Chondrocyte (in vitro differentiated cells): ENCODE data around the gene KLHL40. TPM values are rescaled to one million over a fixed set of nuclear protein-coding genes. Genes with fewer than 3 reads are reported as not detected.
A peak's percentile ranks its signal among the peaks of the same experiment; 100 is the strongest.

Experiments
- DNase-seq: peaks from one replicate; pipeline ENCODE4 v3.0.0; 2021; ENCODE audit warnings: mixed read lengths, low spot score
- H3K27ac Mint-ChIP-seq: one replicate; pipeline ENCODE4 v1.8.0; 2021; ENCODE audit warnings: mild to moderate bottlenecking, moderate library complexity, mixed read lengths; ENCODE audit not compliant: unreplicated experiment
- H3K27me3 Mint-ChIP-seq: 2 replicates; pipeline ENCODE4 v1.8.0; 2021; ENCODE audit warnings: low read depth, mixed read lengths
- H3K36me3 Mint-ChIP-seq: 2 replicates; pipeline ENCODE4 v1.8.0; 2021; ENCODE audit warnings: low read depth, mixed read lengths
- H3K4me1 Mint-ChIP-seq: 2 replicates; pipeline ENCODE4 v1.8.0; 2021; ENCODE audit warnings: low read depth, mild to moderate bottlenecking, mixed read lengths
- H3K4me3 Mint-ChIP-seq: one replicate; pipeline ENCODE4 v1.8.0; 2021; ENCODE audit warnings: mild to moderate bottlenecking, moderate library complexity, mixed read lengths; ENCODE audit not compliant: unreplicated experiment
- H3K9me3 Mint-ChIP-seq: 2 replicates; pipeline ENCODE4 v1.8.0; 2021; ENCODE audit warnings: low read depth, mixed read lengths
- long read RNA-seq: library from polyadenylated mRNA; stranded (forward); transcript quantifications from one replicate; pipeline ENCODE4 v2.0.0, GENCODE V29; 2021
- total RNA-seq: library from RNA; stranded (reverse); gene quantifications from 3 replicates; pipeline ENCODE4 v1.2.1, GENCODE V29; 2021
- TF ChIP-seq, protein P1 (sequence below): fragments of 200-600 bp; sonication (generic); IDR thresholded peaks from 2 replicates; pipeline ENCODE4 v1.5.0; 2021; ENCODE audit warnings: antibody characterized with exemption, mild to moderate bottlenecking, moderate library complexity

Gene KLHL40, protein sequence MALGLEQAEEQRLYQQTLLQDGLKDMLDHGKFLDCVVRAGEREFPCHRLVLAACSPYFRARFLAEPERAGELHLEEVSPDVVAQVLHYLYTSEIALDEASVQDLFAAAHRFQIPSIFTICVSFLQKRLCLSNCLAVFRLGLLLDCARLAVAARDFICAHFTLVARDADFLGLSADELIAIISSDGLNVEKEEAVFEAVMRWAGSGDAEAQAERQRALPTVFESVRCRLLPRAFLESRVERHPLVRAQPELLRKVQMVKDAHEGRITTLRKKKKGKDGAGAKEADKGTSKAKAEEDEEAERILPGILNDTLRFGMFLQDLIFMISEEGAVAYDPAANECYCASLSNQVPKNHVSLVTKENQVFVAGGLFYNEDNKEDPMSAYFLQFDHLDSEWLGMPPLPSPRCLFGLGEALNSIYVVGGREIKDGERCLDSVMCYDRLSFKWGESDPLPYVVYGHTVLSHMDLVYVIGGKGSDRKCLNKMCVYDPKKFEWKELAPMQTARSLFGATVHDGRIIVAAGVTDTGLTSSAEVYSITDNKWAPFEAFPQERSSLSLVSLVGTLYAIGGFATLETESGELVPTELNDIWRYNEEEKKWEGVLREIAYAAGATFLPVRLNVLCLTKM
- not detected in 3 replicates for total RNA-seq
- long read RNA-seq, result 0 reads

DNA sequence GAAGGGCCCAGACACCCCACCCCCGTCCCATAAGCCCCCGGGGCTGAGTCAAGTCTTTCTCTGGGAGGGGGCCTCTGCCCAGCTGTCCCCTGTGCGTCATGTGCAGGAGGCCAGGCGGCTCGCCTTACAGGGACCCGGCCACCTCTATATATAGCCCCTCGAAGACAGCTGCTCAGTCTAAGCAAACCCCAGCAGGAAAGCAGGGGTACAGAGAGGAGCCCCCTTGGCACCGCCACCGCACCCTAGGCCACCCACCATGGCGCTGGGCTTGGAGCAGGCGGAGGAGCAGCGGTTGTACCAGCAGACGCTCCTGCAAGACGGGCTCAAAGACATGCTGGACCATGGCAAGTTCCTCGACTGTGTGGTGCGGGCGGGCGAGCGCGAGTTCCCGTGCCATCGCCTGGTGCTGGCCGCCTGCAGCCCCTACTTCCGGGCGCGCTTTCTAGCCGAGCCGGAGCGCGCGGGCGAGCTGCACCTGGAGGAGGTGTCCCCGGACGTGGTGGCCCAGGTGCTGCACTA lies at the start of gene KLHL40:
Gene KLHL40, plus strand, starts transcription at position 175 of the 519 bp plus-strand sequence. Its CDS starts 82 bp downstream, at position 257.
- Mint-ChIP-seq H3K27ac (peak within 1 kb of the TSS; percentile 41), H3K4me3 (no peak within 1 kb of the TSS), H3K4me1 (peaks cover 18% of the 10 kb centered on the region), H3K9me3 (no peaks in the 10 kb centered on the region), H3K36me3 (no peaks in the 10 kb centered on the region), H3K27me3 (peaks cover 18% of the 10 kb centered on the region)
- peak; percentile 95 for DNase-seq
- TF ChIP-seq, protein P1, sequence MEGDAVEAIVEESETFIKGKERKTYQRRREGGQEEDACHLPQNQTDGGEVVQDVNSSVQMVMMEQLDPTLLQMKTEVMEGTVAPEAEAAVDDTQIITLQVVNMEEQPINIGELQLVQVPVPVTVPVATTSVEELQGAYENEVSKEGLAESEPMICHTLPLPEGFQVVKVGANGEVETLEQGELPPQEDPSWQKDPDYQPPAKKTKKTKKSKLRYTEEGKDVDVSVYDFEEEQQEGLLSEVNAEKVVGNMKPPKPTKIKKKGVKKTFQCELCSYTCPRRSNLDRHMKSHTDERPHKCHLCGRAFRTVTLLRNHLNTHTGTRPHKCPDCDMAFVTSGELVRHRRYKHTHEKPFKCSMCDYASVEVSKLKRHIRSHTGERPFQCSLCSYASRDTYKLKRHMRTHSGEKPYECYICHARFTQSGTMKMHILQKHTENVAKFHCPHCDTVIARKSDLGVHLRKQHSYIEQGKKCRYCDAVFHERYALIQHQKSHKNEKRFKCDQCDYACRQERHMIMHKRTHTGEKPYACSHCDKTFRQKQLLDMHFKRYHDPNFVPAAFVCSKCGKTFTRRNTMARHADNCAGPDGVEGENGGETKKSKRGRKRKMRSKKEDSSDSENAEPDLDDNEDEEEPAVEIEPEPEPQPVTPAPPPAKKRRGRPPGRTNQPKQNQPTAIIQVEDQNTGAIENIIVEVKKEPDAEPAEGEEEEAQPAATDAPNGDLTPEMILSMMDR, result no peak

DNA sequence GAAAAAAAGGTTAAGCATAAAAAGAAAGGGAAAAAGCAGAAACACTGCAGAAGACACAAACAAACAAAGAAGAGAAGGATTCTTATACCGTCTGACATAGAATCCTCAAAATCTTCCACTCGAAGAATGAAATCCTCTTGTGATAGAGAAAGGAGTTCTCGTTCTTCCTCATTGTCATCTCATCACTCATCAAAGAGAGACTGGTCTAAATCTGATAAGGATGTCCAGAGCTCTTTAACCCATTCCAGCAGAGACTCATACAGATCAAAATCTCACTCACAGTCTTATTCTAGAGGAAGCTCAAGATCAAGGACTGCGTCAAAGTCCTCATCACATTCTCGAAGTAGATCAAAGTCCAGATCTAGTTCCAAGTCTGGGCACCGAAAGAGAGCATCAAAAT lies 48.3 kb upstream of the KLHL40 start:
- Mint-ChIP-seq H3K9me3 (no peaks in the 10 kb centered on the region), H3K36me3 (peaks cover 23% of the 10 kb centered on the region)

DNA sequence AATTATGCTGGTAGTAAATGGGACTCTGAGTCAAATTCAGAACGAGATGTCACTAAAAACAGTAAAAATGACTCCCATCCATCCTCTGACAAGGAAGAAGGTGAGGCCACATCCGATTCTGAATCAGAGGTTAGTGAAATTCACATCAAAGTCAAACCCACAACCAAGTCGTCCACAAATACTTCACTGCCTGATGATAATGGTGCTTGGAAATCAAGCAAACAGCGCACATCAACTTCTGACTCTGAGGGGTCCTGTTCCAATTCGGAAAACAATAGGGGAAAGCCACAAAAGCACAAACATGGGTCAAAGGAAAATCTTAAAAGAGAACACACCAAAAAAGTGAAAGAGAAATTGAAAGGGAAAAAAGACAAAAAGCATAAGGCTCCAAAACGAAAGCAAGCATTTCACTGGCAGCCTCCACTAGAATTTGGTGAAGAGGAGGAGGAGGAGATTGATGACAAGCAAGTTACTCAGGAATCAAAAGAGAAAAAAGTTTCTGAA lies 46.9 kb upstream of the KLHL40 start:
- no peak for DNase-seq
- TF ChIP-seq, protein P1, result no peak
- no peak overlapping the region for H3K27ac Mint-ChIP-seq

More for the DNA sequence above, 48.3 kb upstream of the KLHL40 start:
- no peak overlapping the region for H3K27ac Mint-ChIP-seq
- no peak for DNase-seq
- no peaks in the 10 kb centered on the region for H3K27me3 Mint-ChIP-seq
- TF ChIP-seq, protein P1, result no peak
- H3K4me3 Mint-ChIP-seq, result no peak overlapping the region
- H3K4me1 Mint-ChIP-seq, result no peaks in the 10 kb centered on the region

DNA sequence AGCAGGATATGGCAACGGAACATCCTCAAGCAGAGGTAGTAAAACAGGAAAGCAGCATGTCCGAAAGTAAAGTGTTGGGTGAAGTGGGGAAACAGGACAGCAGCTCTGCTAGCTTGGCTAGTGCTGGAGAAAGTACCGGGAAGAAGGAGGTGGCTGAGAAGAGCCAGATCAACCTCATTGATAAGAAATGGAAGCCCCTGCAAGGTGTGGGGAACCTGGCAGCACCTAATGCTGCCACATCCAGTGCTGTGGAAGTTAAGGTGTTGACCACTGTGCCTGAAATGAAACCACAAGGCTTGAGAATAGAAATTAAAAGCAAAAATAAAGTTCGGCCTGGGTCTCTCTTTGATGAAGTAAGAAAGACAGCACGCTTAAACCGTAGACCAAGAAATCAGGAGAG lies 46.1 kb upstream of the KLHL40 start:
- TF ChIP-seq, protein P1, result no peak
- Mint-ChIP-seq H3K27ac (no peak overlapping the region), H3K4me3 (no peak overlapping the region), H3K4me1 (no peaks in the 10 kb centered on the region), H3K9me3 (no peaks in the 10 kb centered on the region), H3K27me3 (no peaks in the 10 kb centered on the region), H3K36me3 (peaks cover 24% of the 10 kb centered on the region)
- DNase-seq, result no peak

More for the DNA sequence above, 46.9 kb upstream of the KLHL40 start:
- H3K4me1 Mint-ChIP-seq, result no peaks in the 10 kb centered on the region
- H3K36me3 Mint-ChIP-seq, result peaks cover 28% of the 10 kb centered on the region
- no peaks in the 10 kb centered on the region for H3K27me3 Mint-ChIP-seq
- H3K9me3 Mint-ChIP-seq, result no peaks in the 10 kb centered on the region
- no peak overlapping the region for H3K4me3 Mint-ChIP-seq

DNA sequence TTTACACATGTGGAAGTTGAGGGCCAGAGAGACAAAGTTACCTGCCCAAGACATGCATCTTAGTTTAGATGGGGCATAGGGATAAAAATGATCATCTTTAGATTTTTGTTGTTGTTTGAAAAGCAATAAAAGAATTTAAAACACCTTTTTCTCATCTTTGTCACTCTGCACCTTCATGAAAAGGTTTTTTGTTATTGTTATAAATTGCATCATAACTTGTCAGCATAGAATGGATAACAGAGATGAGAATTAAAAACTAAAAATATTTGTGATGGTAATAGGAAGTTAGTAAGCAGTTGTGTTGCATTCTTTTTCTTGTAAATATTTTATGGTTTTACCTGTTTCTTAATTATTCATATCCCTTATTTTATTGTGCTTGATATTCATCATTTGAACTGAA lies 45.2 kb upstream of the KLHL40 start:
- DNase-seq, result no peak
- H3K4me1 Mint-ChIP-seq, result no peaks in the 10 kb centered on the region
- H3K9me3 Mint-ChIP-seq, result no peaks in the 10 kb centered on the region
- TF ChIP-seq, protein P1, result no peak
- no peaks in the 10 kb centered on the region for H3K27me3 Mint-ChIP-seq
- peak overlapping the region; percentile 42 for H3K27ac Mint-ChIP-seq
- H3K36me3 Mint-ChIP-seq, result peaks cover 30% of the 10 kb centered on the region
- H3K4me3 Mint-ChIP-seq, result no peak overlapping the region
